Panc1 (cell line): ENCODE results near the gene MECR.

Experiments used
- TCF7L2 ChIP-seq: IDR thresholded peaks from 2 replicates; pipeline ENCODE4 v1.6.1; 2011; ENCODE audit warnings: mild to moderate bottlenecking, low read depth, low read length, inconsistent platforms
- TF ChIP-seq, protein P1 (sequence below), 2 experiments: IDR thresholded peaks; 2 replicates each; pipeline ENCODE4 v1.6.1; 2011 to 2012; ENCODE audit warnings: low read depth in 2 of 2, control low read depth in 1 of 2, low read length in 1 of 2, mild to moderate bottlenecking in 1 of 2, moderate library complexity in 1 of 2; ENCODE audit not compliant: insufficient read depth in 1 of 2

DNA sequence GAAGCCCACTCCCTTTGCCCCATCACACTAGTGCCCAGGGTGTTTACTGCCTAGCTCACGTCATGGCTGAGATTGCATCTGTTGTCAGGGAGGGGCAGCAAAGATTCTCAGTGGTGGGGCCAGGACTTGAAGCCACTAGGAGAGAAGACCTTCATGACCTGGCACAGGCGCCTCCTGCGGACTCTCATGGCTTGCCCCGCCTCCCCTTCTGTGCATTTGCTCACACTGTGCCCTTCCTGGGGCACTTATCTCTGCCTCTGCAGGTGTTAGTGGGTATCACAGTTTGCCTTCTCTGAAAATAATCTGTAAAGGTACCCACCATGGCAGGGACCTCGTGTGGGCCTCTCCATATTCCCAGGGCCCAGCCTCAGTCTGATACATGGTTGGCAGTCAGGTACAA is 25.7 kb upstream of the MECR start:
- no peak for TF ChIP-seq TCF7L2
- TF ChIP-seq, protein P1, sequence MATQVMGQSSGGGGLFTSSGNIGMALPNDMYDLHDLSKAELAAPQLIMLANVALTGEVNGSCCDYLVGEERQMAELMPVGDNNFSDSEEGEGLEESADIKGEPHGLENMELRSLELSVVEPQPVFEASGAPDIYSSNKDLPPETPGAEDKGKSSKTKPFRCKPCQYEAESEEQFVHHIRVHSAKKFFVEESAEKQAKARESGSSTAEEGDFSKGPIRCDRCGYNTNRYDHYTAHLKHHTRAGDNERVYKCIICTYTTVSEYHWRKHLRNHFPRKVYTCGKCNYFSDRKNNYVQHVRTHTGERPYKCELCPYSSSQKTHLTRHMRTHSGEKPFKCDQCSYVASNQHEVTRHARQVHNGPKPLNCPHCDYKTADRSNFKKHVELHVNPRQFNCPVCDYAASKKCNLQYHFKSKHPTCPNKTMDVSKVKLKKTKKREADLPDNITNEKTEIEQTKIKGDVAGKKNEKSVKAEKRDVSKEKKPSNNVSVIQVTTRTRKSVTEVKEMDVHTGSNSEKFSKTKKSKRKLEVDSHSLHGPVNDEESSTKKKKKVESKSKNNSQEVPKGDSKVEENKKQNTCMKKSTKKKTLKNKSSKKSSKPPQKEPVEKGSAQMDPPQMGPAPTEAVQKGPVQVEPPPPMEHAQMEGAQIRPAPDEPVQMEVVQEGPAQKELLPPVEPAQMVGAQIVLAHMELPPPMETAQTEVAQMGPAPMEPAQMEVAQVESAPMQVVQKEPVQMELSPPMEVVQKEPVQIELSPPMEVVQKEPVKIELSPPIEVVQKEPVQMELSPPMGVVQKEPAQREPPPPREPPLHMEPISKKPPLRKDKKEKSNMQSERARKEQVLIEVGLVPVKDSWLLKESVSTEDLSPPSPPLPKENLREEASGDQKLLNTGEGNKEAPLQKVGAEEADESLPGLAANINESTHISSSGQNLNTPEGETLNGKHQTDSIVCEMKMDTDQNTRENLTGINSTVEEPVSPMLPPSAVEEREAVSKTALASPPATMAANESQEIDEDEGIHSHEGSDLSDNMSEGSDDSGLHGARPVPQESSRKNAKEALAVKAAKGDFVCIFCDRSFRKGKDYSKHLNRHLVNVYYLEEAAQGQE (IDR thresholded peaks at IDR 0.05; ENCODE audit: insufficient read depth in 1 of 2, low read depth in 2 of 2, low read length in 1 of 2): no peak
